ENCODE measurements around the gene FUT1.
"Not testable (repeated sequence)": the region's sequence is repeated elsewhere in the genome, so short reads cannot be mapped to it uniquely, and the experiment has no call there.

FUT1 gene

DNA sequence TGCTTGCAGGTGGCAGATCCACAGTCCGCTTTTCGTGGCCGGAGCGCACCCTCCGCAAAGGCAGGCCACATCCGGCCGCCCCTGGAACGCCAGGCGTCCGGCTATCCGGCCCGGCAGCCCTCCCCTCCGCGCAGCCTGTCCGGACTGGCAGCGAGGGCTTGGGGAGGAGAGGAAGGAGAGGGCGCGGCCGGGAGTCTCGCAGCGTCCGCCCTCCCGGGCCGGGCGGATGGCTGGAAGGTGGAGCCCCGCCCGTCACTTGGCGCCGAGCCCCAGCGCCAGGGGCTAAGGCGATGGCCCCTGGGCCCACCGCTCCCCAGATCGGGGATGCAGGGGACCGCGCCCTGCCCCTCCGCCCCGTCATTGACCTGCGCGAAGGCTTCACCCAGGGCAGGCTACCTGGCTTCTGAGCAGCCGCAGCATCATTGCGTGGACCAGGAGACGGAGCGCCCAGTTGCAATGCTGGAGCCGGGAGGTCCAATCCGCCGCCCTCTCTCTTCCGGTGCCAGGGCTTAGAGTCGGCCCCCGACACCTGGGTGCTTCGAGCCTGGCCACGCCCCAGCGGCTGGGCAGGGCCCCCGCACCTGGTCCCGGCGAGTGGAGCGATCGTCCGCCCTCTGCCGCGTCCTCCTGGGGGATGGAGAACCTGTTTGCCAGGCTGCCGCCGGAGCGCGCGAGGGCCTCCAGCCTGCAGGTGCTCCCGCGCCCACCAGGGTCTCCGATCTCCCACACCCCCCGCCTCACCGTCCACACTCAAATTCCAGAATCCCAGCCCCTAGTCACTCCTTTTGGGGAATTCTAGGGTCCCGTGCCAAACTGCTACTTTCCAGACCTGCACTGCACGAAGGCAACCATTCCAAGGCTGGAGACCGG, at the start of gene FUT1:
Gene FUT1 (minus strand): TSS at position 146 of the 870 bp plus-strand sequence. CDS start 1,360 bp downstream, outside the sequence.
- no peak for DNase-seq

DNA sequence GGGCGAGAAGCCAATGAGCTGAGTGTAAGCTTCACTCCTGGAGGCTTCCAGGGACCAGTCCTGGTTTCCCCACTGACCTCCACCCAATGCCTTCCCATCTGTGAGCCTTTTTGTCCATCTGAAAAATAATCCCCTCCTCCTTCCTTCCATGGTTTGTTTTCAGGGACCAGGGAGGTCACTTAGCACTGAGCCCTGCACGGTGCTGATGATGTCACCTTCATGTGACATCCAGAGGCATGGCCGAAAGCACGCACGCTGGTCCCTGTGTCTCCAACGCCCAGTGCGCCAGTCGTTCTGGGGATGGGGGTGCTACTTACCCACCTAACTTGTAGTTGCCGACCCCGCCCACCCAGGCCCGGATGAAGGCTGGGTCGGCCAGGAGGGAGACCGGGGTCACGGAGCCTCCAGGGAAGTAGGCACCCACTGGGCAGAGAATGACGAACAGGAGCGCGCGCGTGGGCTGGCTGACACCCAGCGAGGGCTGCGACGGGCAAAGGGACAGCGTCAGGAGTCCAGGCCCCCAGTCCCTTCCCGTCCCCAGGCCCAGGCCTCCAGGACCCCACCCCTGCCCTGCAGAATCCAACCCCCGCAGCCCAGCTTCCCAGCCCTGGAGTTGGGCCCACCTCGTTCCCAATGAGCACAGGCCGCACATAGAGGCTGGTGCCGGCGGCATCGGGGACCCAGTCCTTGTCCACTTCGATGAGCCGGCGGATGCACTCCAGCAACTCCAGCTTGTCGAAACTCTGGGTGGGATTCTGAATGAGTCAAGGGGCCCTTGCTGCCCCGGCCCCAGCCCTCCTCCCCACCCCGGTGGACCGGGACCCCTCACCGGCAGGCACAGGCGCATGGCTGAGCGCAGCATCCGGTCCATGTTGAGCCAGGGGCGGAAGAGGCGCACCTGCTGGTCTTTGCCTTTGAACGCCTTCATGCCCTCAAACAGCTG, 47.2 kb upstream of the FUT1 start:
- DNase-seq: no peak

DNA sequence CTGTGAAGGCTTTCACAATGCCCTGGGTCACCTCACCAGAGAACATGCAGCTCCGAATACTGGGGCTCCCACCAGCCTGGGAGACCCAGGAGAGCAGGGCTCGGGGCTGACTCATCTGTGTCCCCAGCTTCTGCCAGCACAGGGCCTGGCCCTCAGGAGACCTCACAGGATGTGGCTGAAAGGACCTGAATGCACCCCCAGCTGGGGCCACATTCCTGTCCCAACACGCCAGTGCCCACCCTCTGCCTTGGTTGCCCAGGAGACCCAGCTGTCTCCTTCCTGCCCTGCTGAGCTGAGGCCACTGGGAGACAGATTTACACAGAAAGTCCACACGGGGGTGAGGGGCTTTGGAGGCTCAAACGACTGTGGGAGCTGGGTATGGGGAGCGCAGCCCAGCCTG, 46.5 kb upstream of the FUT1 start:
- DNase-seq: no peak

DNA sequence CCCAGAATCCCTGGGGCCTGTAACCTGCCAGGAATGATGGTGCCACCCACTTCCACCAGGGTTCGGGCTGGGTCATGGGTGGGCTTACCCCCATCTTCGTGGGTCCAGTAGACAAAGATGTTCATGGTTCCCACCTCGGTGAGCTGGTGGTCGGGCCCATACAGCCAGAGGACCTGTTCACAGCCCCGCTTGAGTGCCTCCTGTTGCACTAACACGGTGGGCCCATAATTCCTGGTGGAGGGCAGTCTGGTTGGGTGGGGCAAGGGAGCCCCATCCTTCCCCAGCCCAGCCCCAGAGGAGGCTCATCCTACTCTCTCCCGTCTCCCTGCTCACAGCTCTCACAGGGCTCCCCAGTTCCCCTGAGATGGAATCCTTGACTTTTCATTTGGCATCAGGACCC, 44.7 kb upstream of the FUT1 start:
- no peak for DNase-seq

DNA sequence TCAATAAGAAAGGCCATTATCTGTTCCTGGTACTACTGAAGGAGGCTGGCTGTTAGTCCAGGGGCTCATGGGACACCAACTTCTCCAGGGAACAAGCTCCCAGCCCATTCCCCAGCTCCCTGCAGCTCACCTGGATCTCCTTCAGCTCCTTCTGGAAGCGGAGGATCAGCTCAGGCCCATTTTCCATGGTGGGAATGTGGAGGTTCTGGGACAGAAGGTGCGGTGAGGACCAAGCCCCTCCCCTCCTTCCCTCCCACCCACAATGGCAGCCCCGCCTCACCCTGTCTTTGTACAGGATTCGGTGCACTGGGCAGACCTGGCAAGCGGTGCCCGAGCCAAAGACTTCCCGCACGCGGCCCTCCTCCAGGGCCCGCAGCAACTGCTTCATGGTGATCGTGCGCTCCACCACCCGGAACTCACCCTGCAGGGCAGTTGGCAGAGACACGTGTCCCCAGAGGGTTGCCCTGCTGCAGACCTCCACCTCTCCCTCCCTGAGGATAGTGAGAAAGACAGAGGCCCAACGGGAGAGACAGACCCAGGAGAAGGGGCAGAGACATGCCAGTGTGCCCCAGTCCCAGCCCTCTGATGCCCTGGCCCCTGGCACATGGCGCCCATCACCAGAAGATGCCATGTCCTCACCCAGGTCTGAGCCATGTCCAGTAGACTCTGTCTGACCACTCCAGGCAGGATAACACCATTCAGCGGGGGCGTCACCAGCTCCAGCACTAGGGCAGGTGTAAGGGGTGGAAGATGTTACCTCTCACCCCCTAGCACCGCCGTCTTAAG, 44.0 kb upstream of the FUT1 start:
- DNase-seq: no peak

DNA sequence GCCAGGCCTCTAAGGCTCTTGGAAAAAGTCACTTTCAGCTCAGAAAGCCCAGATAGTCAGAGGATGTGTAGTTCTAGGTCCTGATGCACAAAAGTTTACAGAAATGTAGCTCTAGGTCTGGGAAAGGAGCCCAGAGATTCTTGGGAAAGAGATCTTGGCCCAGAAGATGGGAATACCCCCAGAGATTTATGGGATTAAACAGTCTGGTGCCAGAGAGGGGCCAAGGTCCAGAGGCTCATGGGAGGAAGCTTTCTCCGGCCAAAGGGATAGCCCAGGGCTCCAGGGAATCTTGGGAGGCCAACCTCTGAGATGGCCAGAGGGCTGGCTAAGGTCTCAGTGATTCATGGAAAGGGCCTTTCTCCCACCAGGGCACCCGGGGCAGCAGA, 43.2 kb upstream of the FUT1 start:
- no peak for DNase-seq

DNA sequence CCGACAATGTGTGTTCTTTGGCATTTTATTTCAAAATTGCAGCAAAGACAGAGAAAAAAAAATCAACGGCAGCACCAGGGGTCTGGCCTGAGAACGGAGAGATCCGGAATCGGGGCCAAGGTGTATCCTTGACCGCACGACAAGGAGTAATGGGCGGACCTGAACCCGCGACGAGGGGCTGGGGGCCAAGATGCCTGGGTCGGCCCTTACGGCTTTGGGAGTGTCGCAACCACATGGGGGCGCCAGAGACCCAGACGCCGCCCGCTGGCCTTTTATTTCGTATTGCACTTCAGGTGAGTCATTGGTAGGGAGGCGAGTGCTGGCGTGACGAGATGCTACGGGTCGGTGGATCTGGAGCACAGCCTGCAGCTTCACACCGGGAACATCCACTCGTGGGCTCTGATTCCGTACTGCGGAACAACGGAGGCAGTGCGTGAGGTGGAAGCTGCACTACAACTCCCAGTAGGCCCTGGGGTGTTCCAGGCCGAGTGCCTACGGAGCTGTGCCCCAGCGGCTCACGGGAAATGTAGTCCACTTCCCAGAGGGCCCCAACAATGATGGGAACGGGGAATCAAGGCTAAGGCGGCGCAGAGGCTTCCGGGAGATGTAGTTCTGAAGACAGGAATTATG, 42.7 kb upstream of the FUT1 start:
- DNase-seq: peak; percentile 88

DNA sequence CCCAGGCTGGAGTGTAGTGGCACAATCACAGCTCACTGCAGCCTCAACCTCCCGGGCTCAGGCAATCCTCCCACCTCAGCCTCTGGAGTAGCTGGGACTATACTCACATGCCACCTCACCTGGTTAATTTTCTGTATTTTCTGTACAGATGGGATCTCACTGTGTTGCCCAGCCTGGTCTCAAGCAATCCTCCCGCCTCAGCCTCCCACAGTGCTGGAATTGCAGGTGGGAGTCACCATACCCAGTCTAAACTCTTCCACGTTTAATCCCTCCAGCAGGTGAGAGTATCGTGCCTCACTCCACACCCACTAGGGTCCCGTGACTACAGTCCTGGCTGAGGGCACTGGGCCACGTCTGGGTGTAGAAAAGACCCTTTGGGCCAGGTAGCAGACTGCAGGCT, 41.9 kb upstream of the FUT1 start:
- DNase-seq: no peak

DNA sequence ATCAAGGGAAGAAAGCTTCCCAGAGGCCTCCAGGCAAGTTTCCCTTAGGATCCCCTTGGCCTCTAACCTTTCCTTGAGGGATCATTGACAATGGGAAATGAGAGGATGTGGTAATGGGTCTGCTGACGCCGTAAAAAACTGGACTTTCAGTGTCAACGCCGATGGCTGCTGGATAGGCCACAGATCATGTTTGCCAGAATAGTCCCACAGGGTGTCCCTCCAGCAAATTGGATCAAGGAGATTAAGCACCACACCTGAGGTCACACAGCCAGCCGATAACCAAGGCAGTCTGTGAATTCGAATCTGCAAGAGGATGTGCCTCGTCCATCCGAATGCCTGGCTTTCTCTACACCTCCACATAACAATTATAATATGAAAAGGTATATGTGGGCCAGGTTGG, 40.8 kb upstream of the FUT1 start:
- DNase-seq: no peak

DNA sequence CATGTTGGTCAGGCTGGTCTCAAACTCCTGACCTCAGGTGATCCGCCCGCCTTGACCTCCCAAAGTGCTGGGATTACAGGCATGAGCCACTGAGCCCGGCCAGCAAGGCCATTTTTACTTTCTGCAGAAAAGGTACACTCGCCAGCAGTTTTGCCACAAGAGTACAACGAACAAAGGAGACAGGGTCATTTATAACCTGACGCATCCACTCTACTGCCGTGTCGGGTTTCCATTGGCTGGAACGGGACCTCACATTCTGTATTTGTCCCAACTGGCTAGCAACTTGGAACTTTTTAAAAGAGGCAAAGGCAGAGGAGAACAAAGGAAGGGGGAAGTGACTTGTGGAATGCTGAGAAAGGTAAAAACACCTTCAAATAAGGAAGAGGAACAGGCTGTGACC, 34.9 kb upstream of the FUT1 start:
- not testable (repeated sequence) for DNase-seq

DNA sequence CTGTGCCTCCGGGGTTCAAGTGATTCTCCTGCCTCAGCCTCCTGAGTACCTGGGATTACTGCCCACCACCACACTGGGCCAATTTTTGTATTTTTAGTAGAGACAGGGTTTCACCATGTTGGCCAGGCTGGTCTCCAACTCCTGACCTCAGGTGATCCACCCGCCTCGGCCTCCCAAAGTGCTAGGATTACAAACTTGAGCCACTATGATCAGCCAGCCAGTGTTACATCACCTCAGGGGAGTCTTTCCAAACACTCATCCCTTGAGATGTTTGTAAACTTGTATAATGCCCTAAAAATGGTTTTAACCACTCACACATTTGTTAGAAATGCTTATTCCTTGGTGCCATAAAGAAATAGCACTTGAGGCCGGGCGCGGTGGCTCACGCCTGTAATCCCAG, 34.0 kb upstream of the FUT1 start:
- DNase-seq: not testable (repeated sequence)

DNA sequence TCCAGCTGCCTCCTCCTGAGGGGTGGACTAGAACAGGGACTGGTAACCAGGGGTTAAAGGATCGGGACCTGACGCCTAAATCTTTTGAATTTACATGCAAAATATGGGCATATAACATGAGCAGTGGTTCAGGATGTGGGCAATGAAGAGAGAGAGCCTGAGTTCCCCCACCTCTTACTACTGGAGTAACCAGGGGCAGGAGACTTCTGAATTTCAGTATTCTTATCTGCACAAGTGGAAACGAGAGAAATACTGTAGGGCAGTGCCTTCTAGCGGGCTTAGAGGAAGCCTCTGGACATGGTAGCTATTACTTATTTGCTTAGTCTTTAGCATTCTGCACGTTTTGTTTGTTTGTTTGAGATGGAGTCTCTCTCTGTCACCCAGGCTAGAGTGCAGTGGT, 32.1 kb upstream of the FUT1 start:
- DNase-seq: no peak

DNA sequence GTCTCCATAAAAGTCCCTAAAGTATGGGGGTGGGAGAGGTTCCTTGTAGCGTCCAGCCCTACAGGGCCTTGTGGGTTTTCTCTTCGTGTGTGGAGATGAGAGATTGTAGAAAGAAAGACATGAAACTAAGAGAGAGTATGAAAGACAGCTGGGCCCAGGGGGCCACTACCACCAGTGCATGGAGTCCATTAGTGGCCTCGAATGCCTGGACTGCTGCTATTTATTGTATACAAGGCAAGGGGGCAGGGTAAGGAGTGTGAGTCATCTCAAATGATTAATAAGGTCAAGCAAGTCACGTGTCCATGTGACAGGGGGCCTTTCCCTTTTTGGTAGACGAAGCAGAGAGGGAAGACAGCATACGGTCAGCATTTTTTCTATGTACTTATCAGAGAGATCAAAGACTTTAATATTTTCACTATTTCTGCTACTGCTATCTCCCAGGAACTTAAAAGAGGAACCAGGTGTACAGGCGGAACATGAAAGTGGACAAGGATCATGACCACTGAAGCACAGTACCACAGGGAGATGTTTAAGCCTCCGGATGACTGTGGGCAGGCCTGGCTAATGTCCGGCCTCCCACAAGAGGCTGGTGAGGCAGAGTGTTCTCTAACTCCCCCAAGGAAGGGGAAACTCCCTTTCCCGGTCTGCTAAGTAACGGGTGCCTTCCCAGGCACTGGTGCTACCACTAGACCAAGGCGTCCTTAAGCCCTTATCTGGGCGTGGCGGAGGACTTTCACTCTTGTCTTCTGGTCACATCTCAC, 28.4 kb upstream of the FUT1 start:
- DNase-seq: no peak

DNA sequence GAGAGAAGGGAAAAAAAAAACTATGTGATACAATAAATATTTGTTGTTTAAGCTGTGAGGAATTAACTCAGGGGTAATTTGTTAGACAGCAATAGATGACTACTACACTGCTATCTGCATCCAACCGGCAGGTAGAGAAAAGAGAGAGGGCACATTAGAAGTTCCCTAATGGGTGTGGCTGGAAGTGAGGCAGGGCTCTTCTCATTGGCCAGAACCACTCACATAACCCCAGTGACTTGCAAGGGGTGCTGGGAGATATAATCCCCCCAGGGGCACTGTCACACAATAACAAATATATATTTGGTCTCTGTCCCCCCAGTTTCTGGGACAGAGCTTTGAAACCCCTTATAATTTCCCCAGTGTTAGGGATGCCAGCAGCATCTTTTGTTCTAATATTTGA, 27.2 kb upstream of the FUT1 start:
- DNase-seq: no peak

DNA sequence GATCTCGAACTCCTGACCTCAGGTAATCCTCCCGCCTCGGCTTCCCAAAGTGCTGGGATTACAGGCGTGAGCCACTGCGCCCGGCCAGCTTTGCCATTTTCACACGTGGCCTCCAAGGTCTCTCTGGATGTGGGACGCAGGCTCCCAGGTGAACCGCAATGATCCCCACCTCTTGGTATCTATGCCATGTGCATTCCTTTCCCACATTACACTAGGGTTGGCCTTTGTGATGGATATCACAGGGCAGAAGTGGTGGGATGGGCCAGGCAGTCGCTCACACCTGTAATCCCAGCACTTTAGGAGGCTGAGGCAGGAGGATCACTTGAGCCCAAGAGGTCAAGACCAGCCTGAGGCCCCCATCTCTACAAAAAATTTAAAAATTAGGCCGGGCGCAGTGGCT, 25.3 kb upstream of the FUT1 start:
- DNase-seq: no peak

DNA sequence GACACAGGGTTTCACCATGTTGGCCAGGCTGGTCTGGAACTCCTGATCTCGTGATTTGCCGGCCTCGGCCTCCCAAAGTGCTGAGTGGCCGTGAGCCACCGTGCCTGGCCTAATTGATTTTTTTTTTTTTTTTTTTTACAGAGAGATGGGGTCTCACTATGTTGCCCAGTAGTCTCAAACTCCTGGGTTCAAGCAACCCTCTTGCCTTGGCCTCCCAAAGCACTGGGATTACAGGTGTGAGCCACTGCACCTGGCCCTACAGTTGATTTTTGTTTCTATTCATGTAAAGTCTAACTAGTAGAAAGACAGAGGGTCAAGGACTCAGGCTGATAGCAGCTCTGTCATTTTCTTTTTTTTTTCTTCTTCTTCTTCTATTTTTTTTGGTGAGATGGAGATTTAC, 24.7 kb upstream of the FUT1 start:
- no peak for DNase-seq

DNA sequence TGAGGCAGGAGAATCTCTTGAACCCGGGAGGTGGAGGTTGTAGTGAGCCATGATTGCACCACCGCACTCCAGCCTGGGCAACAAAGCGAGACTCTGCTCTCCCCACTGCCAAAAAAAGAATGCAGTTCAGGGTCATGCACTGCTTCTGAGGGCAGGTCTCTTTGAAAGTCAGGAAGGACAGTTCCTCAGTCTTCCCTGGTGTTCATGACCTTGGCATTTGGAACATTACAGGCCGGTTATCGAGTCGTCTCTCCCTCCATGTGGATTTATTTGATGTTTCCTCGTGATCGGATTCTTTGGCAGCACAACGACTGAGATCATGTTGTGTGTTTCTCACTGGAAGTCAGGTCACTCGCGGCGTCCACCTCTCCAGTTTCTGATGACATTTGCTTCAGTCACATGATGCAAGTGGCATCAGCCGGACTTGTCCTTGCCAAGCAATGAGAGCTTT, 20.1 kb upstream of the FUT1 start:
- DNase-seq: no peak

DNA sequence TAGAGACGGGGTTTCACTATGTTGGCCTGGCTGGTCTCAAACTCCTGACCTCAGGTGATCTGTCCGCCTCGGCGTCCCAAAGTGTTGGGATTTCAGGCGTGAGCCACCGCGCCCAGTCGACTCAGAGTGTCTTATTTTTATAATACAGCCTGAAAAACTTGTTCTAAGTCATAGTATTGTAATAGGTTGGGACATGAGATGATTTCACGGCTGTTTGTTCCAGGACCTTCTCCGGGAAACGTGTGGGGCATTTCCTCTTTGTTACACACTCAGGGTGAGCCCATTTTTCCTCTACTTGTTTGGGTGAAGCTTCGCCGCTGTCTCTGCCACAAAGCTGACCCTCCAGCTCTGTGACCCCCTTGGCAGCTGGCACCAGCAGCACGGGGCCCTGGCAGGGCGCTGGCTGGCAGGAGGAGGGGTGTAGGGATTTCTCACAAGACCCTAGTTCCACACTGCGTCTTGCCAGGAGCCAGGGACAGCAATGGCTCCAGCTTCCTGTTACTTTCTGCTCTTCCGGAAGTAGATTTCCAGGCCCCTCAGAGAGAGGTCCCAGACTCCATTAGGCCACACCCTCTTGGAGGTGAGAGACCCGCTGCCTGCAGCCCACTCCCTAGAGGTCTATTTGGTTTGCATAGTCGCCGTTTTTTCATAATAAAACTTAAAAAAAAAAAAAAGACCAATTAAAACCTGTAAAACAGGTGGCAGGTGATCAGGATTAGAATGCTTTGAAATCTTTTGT, 18.5 kb upstream of the FUT1 start:
- DNase-seq: no peak

DNA sequence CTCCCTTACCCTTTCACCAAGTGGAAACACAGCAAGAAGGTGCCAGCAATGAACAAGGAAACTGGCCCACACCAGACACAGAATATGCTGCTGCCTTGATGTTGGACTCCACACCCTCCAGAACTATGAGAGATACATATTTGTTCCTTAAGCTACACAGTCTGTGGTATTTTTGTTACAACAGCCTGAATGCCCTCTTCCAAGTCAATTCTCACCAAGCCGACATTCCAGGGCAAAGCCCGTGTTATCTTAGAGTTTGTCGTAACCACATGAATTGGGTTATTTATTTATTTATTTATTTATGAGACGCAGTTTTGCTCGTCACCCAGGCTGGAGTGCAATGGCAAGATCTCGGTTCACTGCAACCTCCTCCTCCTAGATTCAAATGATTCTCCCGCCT, 17.8 kb upstream of the FUT1 start:
- DNase-seq: no peak

DNA sequence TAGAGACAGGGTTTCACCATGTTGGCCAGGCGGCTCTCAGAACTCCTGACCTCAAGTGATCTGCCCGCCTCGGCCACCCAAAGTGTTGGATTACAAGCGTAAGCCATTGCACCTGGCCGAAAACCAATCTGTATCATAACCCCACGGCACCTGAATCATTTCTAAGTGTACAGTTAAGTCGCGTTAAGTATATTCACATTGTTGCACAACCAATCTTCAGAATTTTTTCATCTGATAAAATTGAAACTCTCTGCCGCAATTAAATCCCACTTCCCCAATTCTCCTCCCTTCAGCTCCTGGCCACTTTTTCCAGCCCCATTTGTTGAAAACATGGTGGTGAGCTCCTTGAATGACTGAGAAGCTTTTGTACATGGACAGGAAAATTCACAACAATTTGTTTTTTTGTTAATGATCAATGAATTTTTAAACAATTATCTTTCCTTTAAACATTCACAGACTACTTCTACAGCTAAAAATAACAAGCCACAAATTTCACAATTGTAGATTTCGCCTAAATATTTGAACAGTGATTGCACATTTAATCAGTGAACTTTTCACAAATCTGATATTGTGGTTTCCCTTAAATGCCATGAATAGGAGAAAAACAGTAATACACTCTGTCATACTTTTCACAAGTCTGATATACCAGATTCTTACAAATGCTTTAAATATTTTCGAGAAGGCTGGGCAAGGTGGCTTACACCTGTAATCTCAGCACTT, 16.7 kb upstream of the FUT1 start:
- no peak for DNase-seq

All from stimulated activated CD8-positive, alpha-beta memory T cell treated with anti-CD3 and anti-CD28 coated beads, Interleukin-4, amount 100 ng/mL, for 48 hours (primary cell).